GM18951 (cell line): Measurements from ENCODE around the gene F2RL3.

ENCODE experiments used
- POLR2A ChIP-seq: IDR thresholded peaks from 4 replicates; pipeline ENCODE4 v1.6.1; 2011; ENCODE audit warnings: mild to moderate bottlenecking; ENCODE audit not compliant: insufficient read length, insufficient read depth; ENCODE audit errors: extremely low read depth
- in situ Hi-C: fragments of 300-500 bp; cut with MboI; formaldehyde crosslinking; loops from one replicate; pipeline ENCODE4 v1.12.0; 2022; ENCODE audit warnings: low sequenced_read_pairs, mixed read lengths, inconsistent platforms; ENCODE audit not compliant: unreplicated experiment

Gene F2RL3

DNA sequence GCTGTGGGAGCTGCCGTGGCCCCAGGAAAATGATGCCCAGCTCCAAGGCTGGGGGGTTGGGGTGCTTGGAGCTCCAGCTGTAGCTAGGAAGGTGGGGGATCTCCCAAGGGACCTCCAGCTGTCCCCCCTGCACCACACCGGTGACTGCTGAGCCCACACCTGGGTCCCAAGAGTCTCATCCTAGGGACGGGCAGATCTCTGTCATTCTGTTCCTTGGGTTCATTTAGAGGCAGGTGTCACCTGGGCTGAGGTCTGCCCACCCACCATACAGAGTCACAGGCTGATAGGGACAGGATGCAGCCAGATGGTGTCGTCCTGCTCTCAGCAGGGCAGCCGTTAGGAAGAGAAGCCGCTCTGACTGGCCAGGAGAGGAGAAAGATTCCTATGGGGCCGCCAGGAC lies 5.3 kb downstream of the F2RL3 start:
- no peak for TF ChIP-seq POLR2A
- in situ Hi-C loops, result no loop called here

DNA sequence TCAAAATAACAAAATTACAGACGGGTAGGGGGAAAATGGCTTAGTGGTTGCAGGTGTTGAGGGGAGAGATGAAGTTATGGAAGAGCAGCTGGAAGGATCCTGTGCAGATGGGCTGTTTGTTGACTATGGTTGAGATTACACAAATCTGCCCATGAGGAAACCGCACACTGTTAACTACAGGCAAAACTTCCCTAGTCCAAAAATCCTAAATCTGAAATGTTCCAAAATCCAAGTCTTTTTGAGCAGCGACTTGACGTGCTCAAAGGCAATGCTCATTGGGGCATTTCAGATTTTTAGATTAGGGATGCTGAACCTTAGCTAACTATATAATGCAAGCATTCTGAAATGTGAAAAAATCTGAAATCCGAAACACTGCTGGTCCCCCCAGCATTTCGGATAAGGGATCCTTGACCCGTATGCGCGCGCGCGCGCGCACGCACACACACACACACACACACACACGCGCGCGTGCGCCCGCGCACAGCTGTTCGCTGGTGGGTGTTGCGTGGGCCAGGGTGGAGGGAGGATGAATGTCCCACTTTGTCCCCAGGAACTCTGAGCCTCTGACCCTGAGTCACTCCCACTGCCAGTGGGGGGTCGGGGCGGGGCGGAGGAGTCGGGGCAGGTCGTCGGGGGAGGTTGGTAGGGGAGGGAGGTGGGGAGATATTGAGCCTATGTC lies 6.8 kb downstream of the F2RL3 start:
- in situ Hi-C loops, result no loop called here
- TF ChIP-seq POLR2A, result no peak

DNA sequence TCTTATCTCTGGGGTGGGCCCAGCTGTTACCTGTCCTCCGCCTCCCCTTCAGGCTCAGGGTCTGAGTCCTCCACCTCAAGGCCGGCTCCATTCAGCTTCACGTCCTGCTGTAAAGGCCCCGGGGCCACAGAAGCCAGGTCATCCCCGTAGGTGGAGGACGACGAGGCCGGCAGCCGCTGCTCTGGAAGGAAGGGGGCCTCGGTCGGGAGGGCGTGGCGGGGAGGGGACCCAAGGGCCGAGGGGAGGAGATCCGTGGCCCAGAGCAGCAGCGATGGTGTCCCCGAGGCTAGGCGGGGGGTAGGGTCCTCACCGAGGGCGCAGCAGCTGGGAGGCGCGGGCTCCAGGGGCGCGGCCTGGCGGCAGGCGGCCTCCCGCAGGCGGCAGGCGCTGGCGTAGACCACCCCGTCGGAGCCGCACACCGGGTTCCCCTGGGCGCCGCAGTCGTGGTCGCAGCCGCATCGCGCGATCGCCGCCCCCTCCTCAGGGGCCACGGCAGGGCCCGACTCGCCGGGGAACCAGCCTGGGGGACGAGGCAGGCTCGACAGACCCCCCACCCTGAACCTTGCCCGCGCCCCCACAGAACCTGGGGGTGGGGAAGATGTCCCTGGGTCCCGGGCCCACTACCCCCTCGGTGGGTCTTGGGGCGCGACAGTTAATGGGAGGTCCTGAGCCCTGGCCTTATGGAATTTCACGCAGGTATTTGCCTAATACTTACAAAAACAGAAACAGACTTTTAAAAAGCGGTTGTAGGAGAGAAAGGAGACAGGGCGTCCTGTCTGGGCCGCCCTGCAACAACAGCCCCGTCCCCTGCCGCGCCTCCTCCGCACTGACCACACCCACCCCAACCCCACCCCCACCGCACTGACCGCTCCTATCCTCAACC lies 7.6 kb downstream of the F2RL3 start:
- no peak for TF ChIP-seq POLR2A
- in situ Hi-C loops, result no loop called here

DNA sequence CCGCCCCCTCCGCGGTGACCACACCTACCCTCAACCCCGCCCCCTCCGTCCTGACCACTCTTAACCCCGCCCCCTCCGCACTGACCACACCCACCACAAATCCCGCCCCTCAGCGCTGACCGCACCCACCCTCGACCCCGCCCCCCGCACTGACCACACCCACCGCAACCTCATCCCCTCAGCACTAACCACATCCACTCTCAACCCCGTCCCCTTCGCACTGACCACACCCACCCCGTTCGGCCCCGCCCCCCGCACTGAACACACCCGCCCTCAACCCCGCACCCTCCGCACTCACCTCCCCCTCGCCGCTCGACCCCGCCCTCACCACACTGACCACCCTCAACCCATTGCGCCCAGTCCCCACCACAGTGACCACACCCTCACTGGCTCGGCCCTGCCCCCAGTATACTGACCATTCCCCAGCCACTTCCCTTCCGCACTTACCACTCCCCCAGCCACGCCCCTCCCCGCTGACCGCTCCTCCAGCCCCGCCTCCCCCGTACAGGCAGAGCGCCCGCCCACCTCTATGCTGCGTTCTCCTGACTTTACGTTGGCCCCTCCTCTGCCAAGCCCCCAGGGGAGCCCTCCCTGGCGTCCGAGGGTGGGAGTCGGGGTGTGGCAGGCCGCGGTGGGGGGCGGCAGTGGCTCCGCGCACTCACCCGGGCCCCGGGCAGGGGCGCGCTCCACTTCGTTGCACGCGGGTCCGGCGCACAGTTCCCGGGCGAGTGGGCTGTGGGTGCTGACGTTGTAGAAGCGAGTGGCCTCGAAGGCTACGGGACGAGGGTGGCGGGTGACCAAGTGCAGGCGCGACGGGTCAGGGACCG lies 8.4 kb downstream of the F2RL3 start:
- in situ Hi-C loops, result no loop called here
- no peak for TF ChIP-seq POLR2A

DNA sequence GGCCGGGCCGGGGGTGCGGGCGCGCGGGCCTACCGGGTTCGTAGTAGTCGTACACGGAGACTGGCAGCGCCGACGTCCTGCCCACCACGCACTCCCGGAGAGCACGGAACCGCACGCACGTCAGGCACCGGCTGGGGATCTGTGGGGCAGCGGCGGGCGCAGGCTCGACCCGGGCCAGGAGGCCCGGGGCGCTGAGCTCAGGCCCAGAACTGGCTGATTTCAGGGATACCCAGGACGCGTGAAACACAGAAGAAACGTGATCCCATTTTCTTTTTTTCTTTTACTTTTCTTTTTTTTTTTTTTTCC lies 9.0 kb downstream of the F2RL3 start:
- in situ Hi-C loops, result no loop called here

DNA sequence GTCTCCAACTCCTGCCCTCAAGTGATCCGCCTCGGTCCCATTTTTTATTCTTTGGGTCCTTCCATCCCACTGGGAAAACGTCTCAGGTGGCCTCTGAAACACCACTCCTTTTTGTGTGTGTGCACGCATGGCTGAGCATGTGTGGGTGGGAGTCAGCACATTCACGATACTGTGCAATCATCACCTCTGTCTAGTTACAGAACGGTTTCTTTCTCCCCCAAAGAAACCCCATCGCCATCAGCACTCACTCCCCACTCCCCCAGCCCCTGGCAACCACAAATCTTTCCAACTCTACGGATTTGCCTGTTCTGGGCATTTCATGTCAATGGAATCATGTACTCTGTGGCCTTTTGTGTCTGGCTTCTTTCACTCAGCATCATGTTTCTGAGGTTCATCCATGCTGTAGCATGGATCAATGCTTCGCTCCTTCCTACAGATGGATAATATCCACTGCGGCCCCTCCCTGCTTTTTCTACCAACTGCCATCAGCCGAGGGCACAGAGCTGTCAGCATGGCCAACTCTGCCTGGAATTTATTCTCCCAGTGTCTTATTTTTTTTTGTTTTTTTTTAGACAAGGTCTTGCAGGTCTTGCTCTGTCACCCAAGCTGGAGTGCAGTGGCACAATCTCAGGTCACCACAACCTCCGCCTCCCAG lies 9.7 kb downstream of the F2RL3 start:
- TF ChIP-seq POLR2A, result no peak
- in situ Hi-C loops, result no loop called here

More for the DNA sequence above, 9.0 kb downstream of the F2RL3 start:
- TF ChIP-seq POLR2A, result no peak

DNA sequence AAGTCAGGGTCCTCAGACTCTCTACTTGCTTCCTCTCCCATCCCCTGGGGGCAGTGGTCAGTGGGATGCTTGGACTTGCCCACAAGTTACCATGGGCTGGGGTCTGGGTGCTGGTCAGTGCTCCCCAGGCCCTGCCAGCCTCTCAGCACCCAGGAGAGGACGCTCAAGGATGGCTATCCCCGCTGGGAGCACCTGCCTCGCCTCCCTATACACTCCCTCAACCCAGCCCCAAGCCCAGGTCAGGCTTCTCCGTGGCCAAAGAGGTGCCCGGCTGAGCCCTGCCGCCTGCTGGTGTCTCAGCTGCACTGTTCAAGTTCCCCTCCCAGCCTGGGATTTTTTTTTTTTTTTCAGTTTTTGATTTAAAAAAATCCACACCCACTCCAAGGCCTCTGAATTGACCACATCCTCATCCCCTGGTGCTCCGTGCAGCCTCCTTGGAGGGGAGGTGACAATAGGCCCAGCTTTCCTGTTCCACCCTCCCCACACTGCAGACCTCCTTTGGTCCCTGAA lies 10.8 kb downstream of the F2RL3 start:
- TF ChIP-seq POLR2A, result no peak
- in situ Hi-C loops, result no loop called here

DNA sequence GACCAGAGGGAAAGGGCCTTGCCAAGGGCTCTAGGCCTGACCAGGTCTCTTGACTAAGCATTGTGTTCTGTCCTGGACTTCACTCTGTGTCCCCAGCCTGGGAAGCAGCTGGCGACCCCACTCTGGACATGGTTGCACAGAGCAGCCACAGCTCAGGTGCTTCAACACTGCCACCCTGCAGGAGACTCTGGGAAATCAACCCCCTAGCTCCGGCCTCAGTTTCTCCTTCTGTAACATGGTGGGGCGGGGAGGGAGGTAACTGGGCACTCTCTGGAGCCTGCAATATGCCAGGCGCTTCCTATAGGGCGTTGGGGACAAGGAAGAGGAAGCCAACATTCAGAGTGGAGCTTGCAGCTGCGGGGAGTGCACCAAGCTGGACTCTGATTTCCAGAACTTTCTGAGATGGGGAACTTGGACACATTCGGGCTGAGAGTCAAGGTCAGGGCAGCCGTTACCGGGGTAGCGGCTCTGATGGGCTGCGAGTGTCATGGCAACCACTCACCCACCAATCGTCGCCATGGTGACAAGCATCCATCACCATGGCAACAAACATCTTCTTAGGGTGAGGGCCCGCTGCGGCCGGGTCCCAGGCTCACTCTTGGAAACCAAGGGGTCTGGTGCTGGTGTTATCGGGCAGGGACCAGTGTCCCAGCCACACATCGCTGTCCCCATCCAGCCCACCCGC lies 12.8 kb downstream of the F2RL3 start:
- no peak for TF ChIP-seq POLR2A
- in situ Hi-C loops, result no loop called here

DNA sequence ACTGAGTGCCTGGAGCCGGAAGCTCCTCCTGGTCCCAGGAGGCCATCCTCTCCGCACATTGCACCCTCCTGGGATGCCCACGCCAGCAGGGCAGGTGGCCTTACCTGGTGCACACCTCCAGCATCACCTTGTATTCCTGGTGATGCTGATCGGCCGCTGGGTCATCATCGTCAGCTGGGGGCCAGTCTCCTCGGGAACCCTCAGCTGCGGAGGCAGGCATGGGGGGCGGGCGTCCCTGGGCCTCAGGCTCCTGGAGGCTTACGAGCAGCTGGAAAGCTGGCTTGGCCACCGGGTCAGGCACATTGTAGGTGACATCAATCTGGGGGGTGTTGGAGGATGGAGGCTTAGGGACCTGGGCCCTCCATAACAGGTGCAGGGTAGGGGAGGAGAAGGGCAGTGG lies 13.7 kb downstream of the F2RL3 start:
- in situ Hi-C loops, result no loop called here
- no peak for TF ChIP-seq POLR2A

DNA sequence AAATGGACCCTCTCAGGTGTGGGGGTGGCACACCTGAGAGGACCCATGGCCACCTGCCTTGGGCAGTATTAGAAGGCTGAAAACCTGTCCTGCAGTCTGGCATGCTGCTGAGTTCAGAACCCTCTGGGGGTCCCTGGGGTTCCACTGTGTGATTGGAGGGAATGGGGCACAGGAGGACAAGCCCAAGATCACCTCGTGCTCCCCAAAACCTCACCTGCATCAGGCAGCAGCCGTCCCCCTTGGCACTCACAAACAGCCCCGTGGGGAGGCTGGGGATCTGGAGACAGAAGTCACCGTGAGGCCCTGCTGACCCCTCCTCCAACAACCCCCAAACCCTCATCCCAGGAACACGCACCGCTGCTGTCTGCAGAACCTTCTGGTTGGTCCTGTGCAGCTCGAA lies 14.5 kb downstream of the F2RL3 start:
- TF ChIP-seq POLR2A, result no peak
- in situ Hi-C loops, result no loop called here

DNA sequence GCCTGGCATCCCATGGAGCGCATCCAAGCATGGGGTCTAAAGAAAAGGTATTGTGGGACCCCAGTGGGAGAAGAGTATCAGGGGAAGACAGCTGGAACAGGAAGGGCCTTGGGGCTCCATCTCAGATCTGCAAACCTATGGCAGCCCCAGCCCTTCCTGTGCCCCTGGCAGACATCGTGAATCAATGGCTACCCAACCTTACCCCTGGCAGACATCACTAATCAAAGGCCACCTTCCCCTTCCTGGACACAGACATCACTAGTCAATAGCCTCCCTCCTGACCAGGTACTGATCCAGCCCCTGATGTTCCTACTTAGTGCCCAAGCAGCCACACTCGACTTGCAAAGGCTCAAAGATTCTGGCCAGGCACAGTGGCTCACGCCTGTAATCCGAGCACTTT lies 15.8 kb downstream of the F2RL3 start:
- no peak for TF ChIP-seq POLR2A
- in situ Hi-C loops, result no loop called here

DNA sequence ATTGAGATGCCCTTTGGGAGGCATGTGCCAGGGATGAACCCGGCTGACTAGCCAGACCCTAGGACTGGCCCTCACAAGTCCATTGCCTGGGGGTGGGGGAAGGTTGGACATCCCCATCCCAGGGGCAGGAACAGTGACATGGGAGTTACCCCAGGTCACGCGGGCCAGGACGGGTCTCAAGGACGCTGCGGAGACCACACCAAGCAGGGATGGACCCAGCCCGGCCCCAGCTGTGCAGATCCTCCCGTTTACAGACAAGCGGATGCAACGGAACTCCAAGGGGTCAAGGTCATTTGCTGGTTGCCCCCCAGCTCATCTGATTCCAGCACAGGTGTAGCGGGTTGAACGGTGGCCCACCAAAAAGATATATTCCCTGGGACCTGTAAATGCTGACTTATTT lies 20.0 kb downstream of the F2RL3 start:
- TF ChIP-seq POLR2A, result no peak
- in situ Hi-C loops, result no loop called here
